Breast epithelium (tissue), 3 donors: ENCODE results near the gene FBXW8.

ENCODE experiments used
- CTCF ChIP-seq, 3 donors: fragments of 450-650 bp; IDR thresholded peaks; one replicate each; pipeline ENCODE4 v1.5.1; 2016 to 2017; ENCODE audit warnings: antibody characterized with exemption in 3 of 3, mild to moderate bottlenecking in 3 of 3, moderate library complexity in 3 of 3
- POLR2A ChIP-seq: fragments of 450-650 bp; IDR thresholded peaks from one replicate; pipeline ENCODE4 v1.6.1; 2016; ENCODE audit warnings: antibody characterized with exemption, mild to moderate bottlenecking, moderate library complexity
- POLR2AphosphoS5 ChIP-seq, 3 donors: sonication (generic); formaldehyde crosslinking; IDR thresholded peaks; one replicate each; pipeline ENCODE4 v1.6.1; 2017; ENCODE audit warnings: antibody characterized with exemption in 3 of 3

- TF ChIP-seq CTCF (IDR thresholded peaks at IDR 0.05), result no peak
- TF ChIP-seq POLR2A, result no peak
- TF ChIP-seq POLR2AphosphoS5 (IDR thresholded peaks at IDR 0.05), result no peak
Measured at GRCh38 chr12:116910280-116910644, 488 bp upstream of the FBXW8 start.
